Endothelial cell of umbilical vein (primary cell): ENCODE data around the gene IQCE.

Source experiments
- CTCF ChIP-seq, 2 donors: IDR thresholded peaks; 1 replicate in 1 of 2; 2 replicates in 1 of 2; pipeline ENCODE4 v1.5.1; 2011; ENCODE audit warnings: low read length in 2 of 2, mild to moderate bottlenecking in 2 of 2, moderate library complexity in 2 of 2, control low read depth in 1 of 2, inconsistent platforms in 1 of 2, low read depth in 1 of 2; ENCODE audit not compliant: insufficient read depth in 1 of 2; ENCODE audit errors: extremely low read depth in 1 of 2
- FOS ChIP-seq: IDR thresholded peaks from 2 replicates; pipeline ENCODE4 v1.6.1; 2011; ENCODE audit warnings: mild to moderate bottlenecking, low read length, moderate library complexity, borderline replicate concordance; ENCODE audit not compliant: insufficient read depth
- GATA2 ChIP-seq: IDR thresholded peaks from 2 replicates; pipeline ENCODE4 v1.7.0; 2011; ENCODE audit warnings: low read depth, mild to moderate bottlenecking, moderate library complexity, mixed read lengths, low read length; ENCODE audit not compliant: insufficient read length, insufficient read depth
- POLR2A ChIP-seq: IDR thresholded peaks from 2 replicates; pipeline ENCODE4 v1.6.1; 2012; ENCODE audit warnings: low read depth, mild to moderate bottlenecking, control low read depth, low read length
- POLR2AphosphoS5 ChIP-seq: IDR thresholded peaks from 2 replicates; pipeline ENCODE4 v1.6.1; 2012; ENCODE audit warnings: low read depth, mild to moderate bottlenecking, control low read depth, low read length, moderate library complexity; ENCODE audit not compliant: insufficient read depth

- TF ChIP-seq GATA2, result no peak
- no peak for TF ChIP-seq POLR2A
- no peak for TF ChIP-seq POLR2AphosphoS5
- TF ChIP-seq FOS, result no peak
- TF ChIP-seq CTCF (IDR thresholded peaks at IDR 0.05; ENCODE audit: extremely low read depth in 1 of 2, insufficient read depth in 1 of 2, low read depth in 1 of 2, low read length in 2 of 2), result no peak
Observed at GRCh38 chr7:2576742-2577491, 18.1 kb downstream of the IQCE start.
